IMR-90 (cell line): ENCODE measurements around the gene NAGPA. TPM values are rescaled to one million over a fixed set of nuclear protein-coding genes. Genes with fewer than 3 reads are reported as not detected.
"Not testable (repeated sequence)": the region's sequence is repeated elsewhere in the genome, so short reads cannot be mapped to it uniquely, and the experiment has no call there.

ENCODE experiments used
- ATAC-seq: fragments of 200-7000 bp; cut with Tn5 transposase; 2 replicates; pipeline ENCODE4 v1.9.1; 2020; ENCODE audit warnings: low read depth, mild to moderate bottlenecking, moderate library complexity
- BruUV-seq: library from RNA; stranded (reverse); fragments of 400-500 nt; replicated peaks from 2 replicates; lab custom pipeline; 2021; lab: Mats Ljungman, UMichigan
- CTCF ChIA-PET: fragments of 300-600 bp; formaldehyde crosslinking; extraction: SDS; loops from one replicate; lab custom pipeline; 2021; ENCODE audit warnings: antibody characterized with exemption; lab: Yijun Ruan, JAX
- POLR2A ChIA-PET: fragments of 300-600 bp; sonication (Branson Sonifier 250); formaldehyde crosslinking; loops from one replicate; lab custom pipeline; 2022; ENCODE audit warnings: antibody characterized with exemption; ENCODE audit not compliant: unreplicated experiment; lab: Charles Lee
- DNase-seq: peaks from one replicate; pipeline ENCODE4 v3.0.0; 2013
- H2AFZ ChIP-seq: replicated peaks from 2 replicates; pipeline ENCODE3; 2013; ENCODE audit warnings: low read length, mild to moderate bottlenecking; ENCODE audit not compliant: poor library complexity
- H2AK5ac ChIP-seq: 2 replicates; pipeline ENCODE4 v1.6.1; 2013; ENCODE audit warnings: low read depth, low read length, inconsistent platforms
- H2AK9ac ChIP-seq: replicated peaks from 2 replicates; pipeline ENCODE3; 2013; ENCODE audit warnings: mild to moderate bottlenecking, low read depth, low read length, moderate library complexity; ENCODE audit not compliant: poor library complexity
- H2BK120ac ChIP-seq: 2 replicates; pipeline ENCODE4 v1.6.1; 2013; ENCODE audit warnings: low read depth, low read length, inconsistent platforms
- H2BK15ac ChIP-seq: 3 replicates; pipeline ENCODE4 v1.6.1; 2013; ENCODE audit warnings: low read depth, low read length, inconsistent platforms
- H2BK20ac ChIP-seq: 2 replicates; pipeline ENCODE4 v1.6.1; 2013; ENCODE audit warnings: low read depth, mild to moderate bottlenecking, inconsistent platforms, low read length, moderate library complexity
- H2BK5ac ChIP-seq: 2 replicates; pipeline ENCODE4 v1.6.1; 2013; ENCODE audit warnings: mild to moderate bottlenecking, low read depth, low read length, inconsistent platforms; ENCODE audit not compliant: poor library complexity, severe bottlenecking
- H3K14ac ChIP-seq: replicated peaks from 2 replicates; pipeline ENCODE4 v1.6.1; 2013; ENCODE audit warnings: low read depth, low read length, inconsistent platforms
- H3K18ac ChIP-seq: 2 replicates; pipeline ENCODE4 v1.6.1; 2013; ENCODE audit warnings: low read depth, low read length, control low read depth
- H3K23ac ChIP-seq: 2 replicates; pipeline ENCODE4 v1.6.1; 2013; ENCODE audit warnings: low read depth, low read length, inconsistent platforms
- H3K27ac ChIP-seq: 2 replicates; pipeline ENCODE4 v1.5.1; 2013; ENCODE audit warnings: mild to moderate bottlenecking, control low read depth, low read length; ENCODE audit not compliant: insufficient read depth
- H3K27me3 ChIP-seq: 2 replicates; pipeline ENCODE4 v1.6.1; 2013; ENCODE audit warnings: low read length; ENCODE audit not compliant: control insufficient read depth, insufficient read depth
- H3K36me3 ChIP-seq: 2 replicates; pipeline ENCODE4 v1.6.1; 2013; ENCODE audit warnings: low read length, mixed read lengths; ENCODE audit not compliant: control insufficient read depth, insufficient read depth
- H3K4ac ChIP-seq: 2 replicates; pipeline ENCODE4 v1.6.1; 2013; ENCODE audit warnings: low read depth, low read length, inconsistent platforms
- H3K4me1 ChIP-seq: 2 replicates; pipeline ENCODE4 v1.6.1; 2013; ENCODE audit warnings: low read length, mixed read lengths; ENCODE audit not compliant: control insufficient read depth, insufficient read depth
- H3K4me2 ChIP-seq: 2 replicates; pipeline ENCODE4 v1.6.1; 2013; ENCODE audit warnings: low read depth, mild to moderate bottlenecking, control low read depth, low read length, moderate library complexity
- H3K4me3 ChIP-seq: 2 replicates; pipeline ENCODE4 v1.5.1; 2013; ENCODE audit warnings: low read depth, mild to moderate bottlenecking, control low read depth, low read length, moderate library complexity; ENCODE audit not compliant: insufficient read depth
- H3K56ac ChIP-seq: 2 replicates; pipeline ENCODE4 v1.6.1; 2013; ENCODE audit warnings: low read length, inconsistent platforms; ENCODE audit not compliant: insufficient read depth; ENCODE audit errors: extremely low read depth
- H3K79me1 ChIP-seq, 2 experiments: 2 replicates each; pipeline ENCODE4 v1.6.1; 2013; ENCODE audit warnings: low read length in 2 of 2, inconsistent platforms in 1 of 2, low read depth in 1 of 2
- H3K9ac ChIP-seq: 2 replicates; pipeline ENCODE4 v1.6.1; 2013; ENCODE audit warnings: low read depth, low read length, control low read depth
- H3K9me1 ChIP-seq: 2 replicates; pipeline ENCODE4 v1.6.1; 2013; ENCODE audit warnings: low read length, inconsistent platforms; ENCODE audit not compliant: insufficient read depth
- H3K9me3 ChIP-seq: 2 replicates; pipeline ENCODE4 v1.6.1; 2013; ENCODE audit warnings: low read length; ENCODE audit not compliant: control insufficient read depth, insufficient read depth
- H4K20me1 ChIP-seq: 2 replicates; pipeline ENCODE4 v1.6.1; 2013; ENCODE audit warnings: low read length, inconsistent platforms; ENCODE audit not compliant: insufficient read depth
- H4K5ac ChIP-seq: 2 replicates; pipeline ENCODE4 v1.6.1; 2013; ENCODE audit warnings: mild to moderate bottlenecking, low read depth, low read length, control low read depth
- H4K8ac ChIP-seq, 2 experiments: 2 replicates each; pipeline ENCODE4 v1.6.1; 2013; ENCODE audit warnings: low read depth in 2 of 2, low read length in 2 of 2, control low read depth in 1 of 2, inconsistent platforms in 1 of 2
- H4K91ac ChIP-seq: 2 replicates; pipeline ENCODE4 v1.6.1; 2013; ENCODE audit warnings: low read depth, low read length, inconsistent platforms; ENCODE audit not compliant: insufficient read depth
- CTCF ChIP-seq: conservative IDR thresholded peaks from 2 replicates; pipeline ENCODE4 v1.5.1; 2012; ENCODE audit warnings: mild to moderate bottlenecking, low read depth, low read length, improper control_type of control experiment
- MAFK ChIP-seq: IDR thresholded peaks from 2 replicates; pipeline ENCODE4 v1.6.1; 2012; ENCODE audit warnings: low read depth, low read length, improper control_type of control experiment
- MXI1 ChIP-seq: IDR thresholded peaks from 2 replicates; pipeline ENCODE4 v1.6.1; 2012; ENCODE audit warnings: low read depth, mild to moderate bottlenecking, low read length, moderate library complexity, borderline replicate concordance
- POLR2A ChIP-seq: IDR thresholded peaks from 2 replicates; pipeline ENCODE4 v1.6.1; 2012; ENCODE audit warnings: mild to moderate bottlenecking, low read depth, low read length
- SMC3 ChIP-seq: fragments of 150-350 bp; IDR thresholded peaks from 2 replicates; pipeline ENCODE4 v1.6.1; 2016; ENCODE audit warnings: low read depth, mild to moderate bottlenecking, antibody characterized with exemption, low read length, moderate library complexity
- WGBS, 2 experiments: methylation state at CpG; one replicate each; pipeline versions ENCODE4 v1.1.5 to v1.1.7; 2013; ENCODE audit warnings: missing lambda C conversion rate in 2 of 2; ENCODE audit not compliant: insufficient read length in 1 of 2; ENCODE audit errors: extremely low coverage in 2 of 2; 5-methylcytosine and 5-hydroxymethylcytosine counted together
- dilution Hi-C: fragments of 300-500 bp; cut with HindIII; formaldehyde crosslinking; loops from one replicate; pipeline ENCODE4 v1.14.3; 2018; ENCODE audit warnings: low sequenced_read_pairs; ENCODE audit not compliant: unreplicated experiment
- in situ Hi-C: fragments of 300-500 bp; cut with MboI; formaldehyde crosslinking; loops from 3 replicates; pipeline ENCODE4 v1.14.3; 2019; ENCODE audit warnings: low sequenced_read_pairs, inconsistent platforms, mixed read lengths
- intact Hi-C: fragments of 100-400 bp; cut with micrococcal nuclease; formaldehyde crosslinking; loops from 2 replicates; pipeline ENCODE4 v1.10.0; 2022
- polyA plus RNA-seq, 3 experiments: library from polyadenylated mRNA; depleted of rRNA; stranded (reverse); fragments of >200 nt; gene quantifications; 2 replicates each; pipeline ENCODE4 v1.2.3, GENCODE V29; 2012; ENCODE audit warnings: low replicate concordance in 1 of 3
- total RNA-seq: library from RNA; depleted of rRNA; stranded (reverse); fragments of >200 nt; gene quantifications from 2 replicates; pipeline ENCODE4 v1.2.3, GENCODE V29; 2012

Gene NAGPA
- total and polyA plus RNA-seq, 2 of the 4 experiments (the other 2 are of a cell fraction), result 6.5 to 12.2 TPM

- DNase-seq, result no peak
- H3K9me1 ChIP-seq, result peaks cover 5% of the 10 kb centered on the region; the same call in 1 of the 2 replicates
- dilution Hi-C loops, result no loop called here
- H3K23ac ChIP-seq, result no peak overlapping the region
- no peak overlapping the region for H3K27ac ChIP-seq
- H3K56ac ChIP-seq, result no peak overlapping the region
- no peaks in the 10 kb centered on the region for H3K9me3 ChIP-seq
- H4K91ac ChIP-seq, result no peak overlapping the region
- no peaks in the 10 kb centered on the region for H3K79me1 ChIP-seq
- peaks cover 7% of the 10 kb centered on the region; the same call in 1 of the 2 replicates for H3K27me3 ChIP-seq
- H2AFZ ChIP-seq, result no peak overlapping the region
- H2AK9ac ChIP-seq, result no peak overlapping the region
- H3K4me2 ChIP-seq, result no peak overlapping the region
- in situ Hi-C loops, result no loop called here
- 58% methylated on average over 3 of the region's 10 CpGs; no CpG with 5 or more reads in 1 of the 2 experiments for WGBS, 2 experiments
- no peaks in the 10 kb centered on the region; the same call in 1 of the 2 replicates for H4K20me1 ChIP-seq
- H3K14ac ChIP-seq, result no peak overlapping the region
- H3K4ac ChIP-seq, result no peak overlapping the region
- intact Hi-C loops, result no loop called here
- no peak overlapping the region for H2BK15ac ChIP-seq
- POLR2A ChIA-PET, result no interaction called here
- no peak overlapping the region for H4K8ac ChIP-seq
- H4K5ac ChIP-seq, result no peak overlapping the region
- no peak overlapping the region for H3K18ac ChIP-seq
- TF ChIP-seq MAFK, result no peak
- no peak for TF ChIP-seq POLR2A
- no peak for TF ChIP-seq CTCF
- TF ChIP-seq MXI1, result no peak
- TF ChIP-seq SMC3, result no peak
- H2AK5ac ChIP-seq, result no peak overlapping the region
- CTCF ChIA-PET, result no interaction called here
- no peak overlapping the region for H2BK5ac ChIP-seq
- no peak for ATAC-seq
- BruUV-seq, result no TSS peak
- H2BK120ac ChIP-seq, result no peak overlapping the region
- no peak overlapping the region for H3K4me3 ChIP-seq
- H3K4me1 ChIP-seq, result no peaks in the 10 kb centered on the region; the same call in 1 of the 2 replicates
- H3K9ac ChIP-seq, result no peak overlapping the region
- no peak overlapping the region for H2BK20ac ChIP-seq
- no peaks in the 10 kb centered on the region for H3K36me3 ChIP-seq
Observed at GRCh38 chr16:5045499-5046115, 11.9 kb upstream of the NAGPA start.

GRCh38 chr16:5044581-5044980 is 10.8 kb upstream of the NAGPA start:
- in situ Hi-C loops, H3K56ac ChIP-seq, H4K20me1 ChIP-seq, H3K9ac ChIP-seq, H3K4me2 ChIP-seq, POLR2A ChIA-PET, H3K4me3 ChIP-seq, intact Hi-C loops, CTCF ChIA-PET, H3K9me1 ChIP-seq, ATAC-seq, H2BK15ac ChIP-seq, H4K5ac ChIP-seq, H3K4ac ChIP-seq, H2AK9ac ChIP-seq, dilution Hi-C loops, H3K36me3 ChIP-seq, H3K18ac ChIP-seq, H3K4me1 ChIP-seq, H3K23ac ChIP-seq, H2AFZ ChIP-seq, H2BK20ac ChIP-seq, H2BK5ac ChIP-seq, H2BK120ac ChIP-seq, H3K14ac ChIP-seq, DNase-seq, H4K91ac ChIP-seq, H3K27me3 ChIP-seq, H4K8ac ChIP-seq, H3K9me3 ChIP-seq, H3K27ac ChIP-seq, H3K79me1 ChIP-seq, H2AK5ac ChIP-seq, BruUV-seq: not testable (repeated sequence)
- 20% methylated on average over 1 of the region's 11 CpGs; no CpG with 5 or more reads in 1 of the 2 experiments for WGBS, 2 experiments
